T-cell (primary cell): ENCODE measurements around the gene SEMA6B. TPM values are rescaled to one million over a fixed set of nuclear protein-coding genes. Genes with fewer than 3 reads are reported as not detected.
A peak's percentile ranks its signal among the peaks of the same experiment; 100 is the strongest.
"Not testable (repeated sequence)": the region's sequence is repeated elsewhere in the genome, so short reads cannot be mapped to it uniquely, and the experiment has no call there.

ENCODE experiments used
- ATAC-seq, 4 experiments: fragments of 200-7000 bp in 3 of 4; fragments of 150-1000 bp in 1 of 4; cut with Tn5 transposase; replicated peaks in 1 of 4; 1 replicate in 3 of 4; 2 replicates in 1 of 4; pipeline ENCODE4 v1.10.0; 2021; ENCODE audit warnings: moderate library complexity in 3 of 4, mild to moderate bottlenecking in 2 of 4, moderate number of reproducible peaks in 1 of 4
- CTCF ChIA-PET, 2 donors: fragments of 300-600 bp; sonication (Branson Sonifier 250); formaldehyde crosslinking; loops; one replicate each; lab custom pipeline; 2022; ENCODE audit warnings: antibody characterized with exemption in 2 of 2; lab: Charles Lee
- POLR2A ChIA-PET, 2 donors: fragments of 300-600 bp; sonication (Branson Sonifier 250); formaldehyde crosslinking; loops; one replicate each; lab custom pipeline; 2022; ENCODE audit warnings: antibody characterized with exemption in 2 of 2; lab: Charles Lee
- DNase-seq, 35 experiments: peaks; one replicate each; pipeline versions ENCODE4 v3.0.0 to v3.0.0-alpha.2; 2013 to 2023
- H3K27ac ChIP-seq: one replicate; pipeline ENCODE4 v1.5.1; 2013; ENCODE audit warnings: low read length
- H3K27me3 ChIP-seq, 2 experiments: replicated peaks in 1 of 2; 1 replicate in 1 of 2; 2 replicates in 1 of 2; pipeline versions ENCODE4 v1.6.1 to v1.7.0; 2013; ENCODE audit warnings: low read length in 1 of 2, mixed read lengths in 1 of 2; ENCODE audit not compliant: control insufficient read depth in 2 of 2, insufficient read depth in 2 of 2; ENCODE audit errors: extremely low read depth in 1 of 2
- H3K36me3 ChIP-seq, 2 donors: 1 replicate in 1 of 2; 2 replicates in 1 of 2; pipeline versions ENCODE4 v1.6.1 to v1.7.0; 2013; ENCODE audit warnings: low read length in 1 of 2; ENCODE audit not compliant: control insufficient read depth in 2 of 2, insufficient read depth in 1 of 2; ENCODE audit errors: extremely low read depth in 1 of 2
- H3K4me1 ChIP-seq, 2 experiments: 1 replicate in 1 of 2; 2 replicates in 1 of 2; pipeline versions ENCODE4 v1.6.1 to v1.7.0; 2013; ENCODE audit warnings: low read length in 2 of 2, mixed read lengths in 1 of 2; ENCODE audit not compliant: insufficient read depth in 2 of 2, control insufficient read depth in 1 of 2; ENCODE audit errors: extremely low read depth in 1 of 2
- H3K4me3 ChIP-seq, 2 donors: 1 replicate in 1 of 2; 2 replicates in 1 of 2; pipeline versions ENCODE4 v1.5.1 to v1.7.0; 2013; ENCODE audit warnings: mild to moderate bottlenecking in 2 of 2, low read length in 1 of 2, moderate library complexity in 1 of 2; ENCODE audit not compliant: control insufficient read depth in 1 of 2; ENCODE audit errors: extremely low read depth in 1 of 2
- H3K9me3 ChIP-seq: 2 replicates; pipeline ENCODE4 v1.7.0; 2013
- H3K27ac Mint-ChIP-seq, 2 donors: one replicate each; pipeline ENCODE4 v1.8.0; 2020 to 2021; ENCODE audit warnings: mild to moderate bottlenecking in 2 of 2, mixed read lengths in 2 of 2
- H3K27me3 Mint-ChIP-seq, 2 donors: one replicate each; pipeline ENCODE4 v1.8.0; 2021 to 2022; ENCODE audit warnings: mixed read lengths in 2 of 2
- H3K36me3 Mint-ChIP-seq: one replicate; pipeline ENCODE4 v1.8.0; 2021; ENCODE audit warnings: mixed read lengths
- H3K4me1 Mint-ChIP-seq, 3 donors: one replicate each; pipeline ENCODE4 v1.8.0; 2020 to 2022; ENCODE audit warnings: mixed read lengths in 3 of 3, mild to moderate bottlenecking in 1 of 3
- H3K4me3 Mint-ChIP-seq, 3 donors: one replicate each; pipeline ENCODE4 v1.8.0; 2020 to 2022; ENCODE audit warnings: mild to moderate bottlenecking in 3 of 3, mixed read lengths in 3 of 3, moderate library complexity in 3 of 3
- H3K9me3 Mint-ChIP-seq, 3 donors: one replicate each; pipeline ENCODE4 v1.8.0; 2020 to 2022; ENCODE audit warnings: mixed read lengths in 3 of 3
- WGBS: methylation state at CpG from one replicate; pipeline ENCODE4 v1.1.5; 2013; ENCODE audit warnings: missing lambda C conversion rate; ENCODE audit not compliant: insufficient coverage; 5-methylcytosine and 5-hydroxymethylcytosine counted together
- total RNA-seq, 35 experiments: library from RNA in 6 of 35; stranded (reverse) in 6 of 35; fragments of 120-200 nt in 1 of 35; gene quantifications; one replicate each; pipeline versions ENCODE4 v1.2.1 to v1.2.4 and lab custom pipeline; 2013 to 2026

Gene SEMA6B
- total RNA-seq, 5 donors from 2014 or later (not counting 1 experiment from before 2014, with no cell fraction given), result 0.25 to 0.43 (median 0.32) TPM; not detected in 2

- no peaks in the 10 kb centered on the region for H3K9me3 Mint-ChIP-seq
- H3K36me3 ChIP-seq, result no peaks in the 10 kb centered on the region
- H3K4me1 Mint-ChIP-seq, result peaks cover 0 to 6% (median 4%) of the 10 kb centered on the region in 3 donors
- no peaks in the 10 kb centered on the region for H3K9me3 ChIP-seq
- CTCF ChIA-PET, result no interaction called here
- DNase-seq (no peak), ATAC-seq (no peak)
- H3K27ac ChIP-seq, result no peak overlapping the region
- peaks cover 0 to 6% of the 10 kb centered on the region in 2 experiments for H3K4me1 ChIP-seq
- H3K27ac Mint-ChIP-seq, result no peak overlapping the region
- H3K27me3 ChIP-seq, result peaks cover 0 to 40% of the 10 kb centered on the region in 2 experiments
- H3K4me3 Mint-ChIP-seq, result no peak overlapping the region
- POLR2A ChIA-PET, result no interaction called here
- WGBS, result 92% methylated on average over 61 of the region's 87 CpGs
- no peak overlapping the region for H3K4me3 ChIP-seq
- peaks cover 5 to 11% of the 10 kb centered on the region in 2 donors for H3K27me3 Mint-ChIP-seq
- H3K36me3 Mint-ChIP-seq, result no peaks in the 10 kb centered on the region
Observed at GRCh38 chr19:4543842-4544647, 15.4 kb downstream of the SEMA6B start.

GRCh38 chr19:4542896-4543841 lies 16.3 kb downstream of the SEMA6B start:
- peaks cover 0 to 6% (median 4%) of the 10 kb centered on the region in 3 donors for H3K4me1 Mint-ChIP-seq
- peaks cover 0 to 48% of the 10 kb centered on the region in 2 experiments for H3K27me3 ChIP-seq
- no peaks in the 10 kb centered on the region for H3K36me3 Mint-ChIP-seq
- no peak overlapping the region for H3K27ac Mint-ChIP-seq
- peaks cover 3 to 14% of the 10 kb centered on the region in 2 donors for H3K27me3 Mint-ChIP-seq
- H3K9me3 Mint-ChIP-seq, result no peaks in the 10 kb centered on the region
- 77% methylated on average over 34 of the region's 77 CpGs for WGBS
- H3K4me3 Mint-ChIP-seq, result no peak overlapping the region
- no peak overlapping the region for H3K4me3 ChIP-seq
- peaks cover 0 to 6% of the 10 kb centered on the region in 2 experiments for H3K4me1 ChIP-seq
- H3K27ac ChIP-seq, result no peak overlapping the region
- POLR2A ChIA-PET, result no interaction called here
- CTCF ChIA-PET, result no interaction called here
- ATAC-seq (no peak), DNase-seq (no peak)
- H3K36me3 ChIP-seq, result no peaks in the 10 kb centered on the region
- no peaks in the 10 kb centered on the region for H3K9me3 ChIP-seq

GRCh38 chr19:4541806-4542145 lies 17.7 kb downstream of the SEMA6B start:
- H3K4me1 ChIP-seq, H3K9me3 Mint-ChIP-seq, DNase-seq, H3K4me3 Mint-ChIP-seq, ATAC-seq, CTCF ChIA-PET, H3K4me1 Mint-ChIP-seq, H3K27ac ChIP-seq, H3K4me3 ChIP-seq, H3K36me3 ChIP-seq, H3K27ac Mint-ChIP-seq, POLR2A ChIA-PET, H3K36me3 Mint-ChIP-seq, H3K9me3 ChIP-seq: not testable (repeated sequence)
- peaks cover 3 to 22% of the 10 kb centered on the region in 2 donors for H3K27me3 Mint-ChIP-seq
- H3K27me3 ChIP-seq, result peaks cover 2 to 48% of the 10 kb centered on the region in 2 experiments
- WGBS, result 90% methylated on average over 10 of the region's 12 CpGs

- Histone ChIP-seq H3K9me3 (no peaks in the 10 kb centered on the region), H3K27me3 (peaks cover 2 to 51% of the 10 kb centered on the region in 2 experiments), H3K4me3 (no peak overlapping the region), H3K27ac (no peak overlapping the region), H3K36me3 (no peaks in the 10 kb centered on the region), H3K4me1 (peaks cover 0 to 6% of the 10 kb centered on the region in 2 experiments)
- WGBS, result 94% methylated on average over 9 of the region's 12 CpGs
- Mint-ChIP-seq H3K4me1 (peaks cover 0 to 6% (median 4%) of the 10 kb centered on the region in 3 donors), H3K4me3 (no peak overlapping the region), H3K9me3 (no peaks in the 10 kb centered on the region), H3K36me3 (no peaks in the 10 kb centered on the region), H3K27me3 (peaks cover 3 to 26% of the 10 kb centered on the region in 2 donors), H3K27ac (no peak overlapping the region)
- POLR2A ChIA-PET, result no interaction called here
- ATAC-seq, result no peak
- CTCF ChIA-PET, result no interaction called here
- DNase-seq, result no peak
Observed at GRCh38 chr19:4541114-4541805, 18.2 kb downstream of the SEMA6B start.

GRCh38 chr19:4539693-4540581 lies 19.5 kb downstream of the SEMA6B start, which contains the start of gene LRG1:
Gene LRG1, minus strand, starts transcription at chr19:4540036. Its CDS starts 23 bp downstream, at chr19:4540013.
- Mint-ChIP-seq H3K36me3 (no peaks in the 10 kb centered on the region), H3K27me3 (peaks cover 3 to 30% of the 10 kb centered on the region in 2 donors), H3K4me3 (no peak within 1 kb of the TSS), H3K4me1 (peaks cover 5 to 12% (median 8%) of the 10 kb centered on the region in 3 donors), H3K27ac (no peak within 1 kb of the TSS), H3K9me3 (no peaks in the 10 kb centered on the region)
- ChIA-PET POLR2A (interaction anchor here in 1 of 2 donors (0.6 kb wide), 1 partner anchor 1727 kb away, joined by 3 read pairs; no protein-coding TSS in a partner anchor), CTCF (no interaction called here)
- H3K9me3 ChIP-seq, result no peaks in the 10 kb centered on the region
- H3K27me3 ChIP-seq, result peaks cover 2 to 60% of the 10 kb centered on the region in 2 experiments
- no peaks in the 10 kb centered on the region for H3K36me3 ChIP-seq
- H3K4me3 ChIP-seq, result no peak within 1 kb of the TSS
- DNase-seq (peak in 4 of 35 experiments; percentile 3 to 32 (median 20)), ATAC-seq (no peak)
- H3K27ac ChIP-seq, result no peak within 1 kb of the TSS
- WGBS, result 77% methylated on average over 8 of the region's 14 CpGs
- peaks cover 0 to 14% of the 10 kb centered on the region in 2 experiments for H3K4me1 ChIP-seq
